HepG2 (cell line): Measurements from ENCODE around the gene POU2AF2. TPM values are rescaled to one million over a fixed set of nuclear protein-coding genes. Genes with fewer than 3 reads are reported as not detected.

Source experiments
- ATAD3A ChIP-seq: sonication (generic); formaldehyde crosslinking; IDR thresholded peaks from 2 replicates; pipeline ENCODE4 v1.4.0; 2020; ENCODE audit warnings: missing genetic modification reagents
- FOSL2 ChIP-seq: sonication (generic); formaldehyde crosslinking; IDR thresholded peaks from 2 replicates; pipeline ENCODE4 v1.4.0; 2020; ENCODE audit warnings: missing genetic modification reagents
- IKZF5 ChIP-seq: IDR thresholded peaks from 2 replicates; pipeline ENCODE4 v1.6.1; 2018; ENCODE audit warnings: missing genetic modification reagents, mild to moderate bottlenecking, missing compliant biosample characterization
- RCOR2 ChIP-seq: IDR thresholded peaks from 2 replicates; pipeline ENCODE4 v1.6.1; 2016; ENCODE audit warnings: missing biosample characterization, missing genetic modification reagents
- SAP130 ChIP-seq: IDR thresholded peaks from 2 replicates; pipeline ENCODE4 v1.6.1; 2016; ENCODE audit warnings: low read depth
- SIX4 ChIP-seq: sonication (generic); formaldehyde crosslinking; IDR thresholded peaks from 2 replicates; pipeline ENCODE4 v1.4.0; 2020; ENCODE audit warnings: missing genetic modification reagents
- USF2 ChIP-seq, 2 experiments: sonication (generic) in 1 of 2; formaldehyde crosslinking in 1 of 2; IDR thresholded peaks; 2 replicates each; pipeline versions ENCODE4 v1.5.1 to v1.6.1; 2011 to 2020; ENCODE audit warnings: borderline replicate concordance in 1 of 2, low read depth in 1 of 2, low read length in 1 of 2, mild to moderate bottlenecking in 1 of 2, missing genetic modification reagents in 1 of 2, moderate library complexity in 1 of 2
- ZBTB43 ChIP-seq: sonication (generic); formaldehyde crosslinking; conservative IDR thresholded peaks from 2 replicates; pipeline ENCODE4 v1.4.0; 2020; ENCODE audit warnings: missing genetic modification reagents
- ZNF275 ChIP-seq: sonication (generic); formaldehyde crosslinking; IDR thresholded peaks from 2 replicates; pipeline ENCODE4 v1.8.0; 2022; ENCODE audit warnings: missing genetic modification reagents, mild to moderate bottlenecking, inconsistent platforms, borderline replicate concordance
- ZNF891 ChIP-seq: sonication (generic); formaldehyde crosslinking; IDR thresholded peaks from 2 replicates; pipeline ENCODE4 v1.5.0; 2020; ENCODE audit warnings: mild to moderate bottlenecking, missing genetic modification reagents
- ZSCAN5A ChIP-seq: sonication (generic); formaldehyde crosslinking; IDR thresholded peaks from 2 replicates; pipeline ENCODE4 v1.8.0; 2022; ENCODE audit warnings: mild to moderate bottlenecking, missing genetic modification reagents, borderline replicate concordance
- polyA plus RNA-seq, 8 experiments: library from polyadenylated mRNA; depleted of rRNA in 3 of 8; stranded (reverse) in 7 of 8; unstranded in 1 of 8; fragments of >200 nt; fragmentation: Illumina TruSeq in 4 of 8; extraction: Trizol in 4 of 8; gene quantifications; 2 replicates each; pipeline versions ENCODE4 v1.2.1 to v1.2.3, GENCODE V29; 2011 to 2016; ENCODE audit warnings: low read depth in 4 of 8, missing spikeins in 1 of 8, mixed read lengths in 1 of 8; ENCODE audit not compliant: insufficient read depth in 1 of 8
- total RNA-seq, 5 experiments: library from RNA; depleted of rRNA; stranded (reverse); fragments of >200 nt; fragmentation: Illumina TruSeq; extraction: Trizol; gene quantifications; 2 replicates each; pipeline ENCODE4 v1.2.3, GENCODE V29; 2016; ENCODE audit warnings: low read depth in 1 of 5
- TF ChIP-seq, protein P1 (sequence below): sonication (generic); formaldehyde crosslinking; IDR thresholded peaks from 2 replicates; pipeline ENCODE4 v1.4.0; 2020; ENCODE audit warnings: missing genetic modification reagents
- TF ChIP-seq, protein P2 (sequence below): sonication (generic); formaldehyde crosslinking; IDR thresholded peaks from 2 replicates; pipeline ENCODE4 v1.4.0; 2020; ENCODE audit warnings: mild to moderate bottlenecking, missing genetic modification reagents
- TF ChIP-seq, protein P3 (sequence below): sonication (generic); formaldehyde crosslinking; IDR thresholded peaks from 2 replicates; pipeline ENCODE4 v1.9.0; 2021; ENCODE audit warnings: mild to moderate bottlenecking, missing genetic modification reagents

POU2AF2 gene
- total and polyA plus RNA-seq, 2 of the 13 experiments (the other 11 are each of a cell fraction or from before 2014, with no cell fraction given): 0.11 TPM; not detected in 1

GRCh38 chr11:111308140-111308539 is 62.6 kb downstream of the POU2AF2 start (continued):
- TF ChIP-seq IKZF5: peak; percentile 59; the same call in 1 of the 2 replicates
- no peak for TF ChIP-seq ZNF275 (CRISPR knock-in tag)
- no peak for TF ChIP-seq ZSCAN5A (CRISPR knock-in tag)
- 0 out of 2 replicates have a peak, but pooled peaks have one; percentile 11 for TF ChIP-seq ZBTB43 (CRISPR knock-in tag)
- TF ChIP-seq, protein P1, sequence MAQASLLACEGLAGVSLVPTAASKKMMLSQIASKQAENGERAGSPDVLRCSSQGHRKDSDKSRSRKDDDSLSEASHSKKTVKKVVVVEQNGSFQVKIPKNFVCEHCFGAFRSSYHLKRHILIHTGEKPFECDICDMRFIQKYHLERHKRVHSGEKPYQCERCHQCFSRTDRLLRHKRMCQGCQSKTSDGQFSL: no peak
- no peak for TF ChIP-seq ATAD3A (CRISPR knock-in tag)
- 0 out of 2 replicates have a peak, but pooled peaks have one; percentile 54 for TF ChIP-seq RCOR2 (CRISPR knock-in tag)
- TF ChIP-seq, protein P2, sequence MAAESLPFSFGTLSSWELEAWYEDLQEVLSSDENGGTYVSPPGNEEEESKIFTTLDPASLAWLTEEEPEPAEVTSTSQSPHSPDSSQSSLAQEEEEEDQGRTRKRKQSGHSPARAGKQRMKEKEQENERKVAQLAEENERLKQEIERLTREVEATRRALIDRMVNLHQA (CRISPR knock-in tag): no peak
- 0 out of 2 replicates have a peak, but pooled peaks have one; percentile 12 for TF ChIP-seq FOSL2 (CRISPR knock-in tag)
- TF ChIP-seq USF2 (IDR thresholded peaks at IDR 0.05; ENCODE audit: low read depth, low read length): no peak
- TF ChIP-seq USF2 (CRISPR knock-in tag; IDR thresholded peaks at IDR 0.05; ENCODE audit: borderline replicate concordance): no peak
- TF ChIP-seq SIX4: no peak
- TF ChIP-seq SAP130: peak; percentile 27; the same call in 1 of the 2 replicates
- TF ChIP-seq ZNF891: no peak
- TF ChIP-seq, protein P3, sequence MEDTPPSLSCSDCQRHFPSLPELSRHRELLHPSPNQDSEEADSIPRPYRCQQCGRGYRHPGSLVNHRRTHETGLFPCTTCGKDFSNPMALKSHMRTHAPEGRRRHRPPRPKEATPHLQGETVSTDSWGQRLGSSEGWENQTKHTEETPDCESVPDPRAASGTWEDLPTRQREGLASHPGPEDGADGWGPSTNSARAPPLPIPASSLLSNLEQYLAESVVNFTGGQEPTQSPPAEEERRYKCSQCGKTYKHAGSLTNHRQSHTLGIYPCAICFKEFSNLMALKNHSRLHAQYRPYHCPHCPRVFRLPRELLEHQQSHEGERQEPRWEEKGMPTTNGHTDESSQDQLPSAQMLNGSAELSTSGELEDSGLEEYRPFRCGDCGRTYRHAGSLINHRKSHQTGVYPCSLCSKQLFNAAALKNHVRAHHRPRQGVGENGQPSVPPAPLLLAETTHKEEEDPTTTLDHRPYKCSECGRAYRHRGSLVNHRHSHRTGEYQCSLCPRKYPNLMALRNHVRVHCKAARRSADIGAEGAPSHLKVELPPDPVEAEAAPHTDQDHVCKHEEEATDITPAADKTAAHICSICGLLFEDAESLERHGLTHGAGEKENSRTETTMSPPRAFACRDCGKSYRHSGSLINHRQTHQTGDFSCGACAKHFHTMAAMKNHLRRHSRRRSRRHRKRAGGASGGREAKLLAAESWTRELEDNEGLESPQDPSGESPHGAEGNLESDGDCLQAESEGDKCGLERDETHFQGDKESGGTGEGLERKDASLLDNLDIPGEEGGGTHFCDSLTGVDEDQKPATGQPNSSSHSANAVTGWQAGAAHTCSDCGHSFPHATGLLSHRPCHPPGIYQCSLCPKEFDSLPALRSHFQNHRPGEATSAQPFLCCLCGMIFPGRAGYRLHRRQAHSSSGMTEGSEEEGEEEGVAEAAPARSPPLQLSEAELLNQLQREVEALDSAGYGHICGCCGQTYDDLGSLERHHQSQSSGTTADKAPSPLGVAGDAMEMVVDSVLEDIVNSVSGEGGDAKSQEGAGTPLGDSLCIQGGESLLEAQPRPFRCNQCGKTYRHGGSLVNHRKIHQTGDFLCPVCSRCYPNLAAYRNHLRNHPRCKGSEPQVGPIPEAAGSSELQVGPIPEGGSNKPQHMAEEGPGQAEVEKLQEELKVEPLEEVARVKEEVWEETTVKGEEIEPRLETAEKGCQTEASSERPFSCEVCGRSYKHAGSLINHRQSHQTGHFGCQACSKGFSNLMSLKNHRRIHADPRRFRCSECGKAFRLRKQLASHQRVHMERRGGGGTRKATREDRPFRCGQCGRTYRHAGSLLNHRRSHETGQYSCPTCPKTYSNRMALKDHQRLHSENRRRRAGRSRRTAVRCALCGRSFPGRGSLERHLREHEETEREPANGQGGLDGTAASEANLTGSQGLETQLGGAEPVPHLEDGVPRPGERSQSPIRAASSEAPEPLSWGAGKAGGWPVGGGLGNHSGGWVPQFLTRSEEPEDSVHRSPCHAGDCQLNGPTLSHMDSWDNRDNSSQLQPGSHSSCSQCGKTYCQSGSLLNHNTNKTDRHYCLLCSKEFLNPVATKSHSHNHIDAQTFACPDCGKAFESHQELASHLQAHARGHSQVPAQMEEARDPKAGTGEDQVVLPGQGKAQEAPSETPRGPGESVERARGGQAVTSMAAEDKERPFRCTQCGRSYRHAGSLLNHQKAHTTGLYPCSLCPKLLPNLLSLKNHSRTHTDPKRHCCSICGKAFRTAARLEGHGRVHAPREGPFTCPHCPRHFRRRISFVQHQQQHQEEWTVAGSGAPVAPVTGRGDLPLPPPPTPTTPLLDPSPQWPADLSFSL (CRISPR knock-in tag): no peak
